A673 (cell line): ENCODE data around the gene P2RX3.

Experiments
- EZH2 ChIP-seq: fragments of 200-600 bp; sonication (generic); IDR thresholded peaks from 2 replicates; pipeline ENCODE4 v1.6.1; 2017; ENCODE audit warnings: borderline replicate concordance, low read depth, mild to moderate bottlenecking, mixed read lengths, antibody characterized with exemption, low read length; ENCODE audit not compliant: poor library complexity, severe bottlenecking
- TF ChIP-seq, protein P1 (sequence below): fragments of 300-800, 200-600 bp; sonication (generic); conservative IDR thresholded peaks from 2 replicates; pipeline ENCODE4 v1.5.1; 2017; ENCODE audit warnings: low read depth, mild to moderate bottlenecking, antibody characterized with exemption, low read length, moderate library complexity, mixed read lengths

DNA sequence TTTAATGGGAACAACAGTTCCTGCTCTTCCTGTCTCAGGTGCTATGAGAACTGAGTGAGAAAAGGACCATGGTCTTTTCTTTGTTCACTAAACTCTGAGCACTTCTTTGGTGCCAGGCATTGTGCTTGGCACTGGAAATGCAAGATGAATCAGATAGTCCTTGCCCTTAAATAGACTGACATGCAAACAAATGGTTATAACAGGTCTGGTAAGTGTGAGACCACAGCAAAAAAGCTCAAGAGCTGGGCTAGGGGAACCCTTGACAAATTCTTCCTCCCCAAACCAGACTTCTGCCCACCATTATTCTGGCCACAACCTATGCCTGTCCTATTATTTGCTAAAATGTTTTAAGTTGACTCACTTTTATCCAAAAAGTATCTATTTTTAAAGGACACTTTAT, 83.7 kb downstream of the P2RX3 start:
- no peak for TF ChIP-seq EZH2
- TF ChIP-seq, protein P1, sequence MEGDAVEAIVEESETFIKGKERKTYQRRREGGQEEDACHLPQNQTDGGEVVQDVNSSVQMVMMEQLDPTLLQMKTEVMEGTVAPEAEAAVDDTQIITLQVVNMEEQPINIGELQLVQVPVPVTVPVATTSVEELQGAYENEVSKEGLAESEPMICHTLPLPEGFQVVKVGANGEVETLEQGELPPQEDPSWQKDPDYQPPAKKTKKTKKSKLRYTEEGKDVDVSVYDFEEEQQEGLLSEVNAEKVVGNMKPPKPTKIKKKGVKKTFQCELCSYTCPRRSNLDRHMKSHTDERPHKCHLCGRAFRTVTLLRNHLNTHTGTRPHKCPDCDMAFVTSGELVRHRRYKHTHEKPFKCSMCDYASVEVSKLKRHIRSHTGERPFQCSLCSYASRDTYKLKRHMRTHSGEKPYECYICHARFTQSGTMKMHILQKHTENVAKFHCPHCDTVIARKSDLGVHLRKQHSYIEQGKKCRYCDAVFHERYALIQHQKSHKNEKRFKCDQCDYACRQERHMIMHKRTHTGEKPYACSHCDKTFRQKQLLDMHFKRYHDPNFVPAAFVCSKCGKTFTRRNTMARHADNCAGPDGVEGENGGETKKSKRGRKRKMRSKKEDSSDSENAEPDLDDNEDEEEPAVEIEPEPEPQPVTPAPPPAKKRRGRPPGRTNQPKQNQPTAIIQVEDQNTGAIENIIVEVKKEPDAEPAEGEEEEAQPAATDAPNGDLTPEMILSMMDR: no peak
